ENCODE data around the gene RAI1. TPM values are rescaled to one million over a fixed set of nuclear protein-coding genes. Genes with fewer than 3 reads are reported as not detected.

The RAI1 gene
- total and polyA plus RNA-seq, 2 of the 13 experiments (the other 11 are each of a cell fraction or from before 2014, with no cell fraction given), result 3.4 to 5.2 TPM

DNA sequence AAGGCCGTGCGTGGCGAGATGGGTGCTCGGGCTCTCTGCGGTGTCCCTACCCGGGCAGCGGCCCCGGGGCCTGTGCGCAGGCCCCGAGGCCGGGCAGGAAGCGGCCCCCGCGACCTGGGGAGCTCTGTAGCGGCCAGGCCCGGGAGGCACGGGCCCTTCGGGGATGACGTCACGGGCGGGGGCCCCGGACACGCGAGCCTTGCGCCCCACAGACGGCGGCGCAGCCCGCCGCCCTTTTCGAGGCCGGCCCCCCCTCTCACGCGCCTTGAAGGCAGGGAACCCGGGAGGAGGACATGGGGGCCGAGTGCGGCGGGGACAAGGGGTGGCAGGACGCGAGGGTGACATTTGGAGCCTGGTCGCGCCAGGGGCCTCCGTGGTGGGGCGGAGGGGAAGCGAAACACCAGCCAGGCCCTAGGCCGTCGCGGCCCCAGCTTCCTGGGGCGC, 1.1 kb downstream of the RAI1 start (continued):
- TF ChIP-seq ZNF616 (CRISPR knock-in tag; IDR thresholded peaks at IDR 0.05; ENCODE audit: low read depth), result no peak
- TF ChIP-seq, protein P1, sequence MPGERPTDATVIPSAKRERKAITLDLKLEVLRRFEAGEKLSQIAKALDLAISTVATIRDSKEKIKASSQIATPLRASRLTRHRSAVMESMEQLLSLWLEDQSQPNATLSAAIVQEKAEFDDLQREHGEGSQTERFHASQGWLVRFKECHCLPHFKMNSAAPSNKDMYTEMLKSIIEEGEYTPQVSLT (CRISPR knock-in tag; IDR thresholded peaks at IDR 0.05; ENCODE audit: borderline replicate concordance, low read depth), result no peak
- TF ChIP-seq, protein P2, sequence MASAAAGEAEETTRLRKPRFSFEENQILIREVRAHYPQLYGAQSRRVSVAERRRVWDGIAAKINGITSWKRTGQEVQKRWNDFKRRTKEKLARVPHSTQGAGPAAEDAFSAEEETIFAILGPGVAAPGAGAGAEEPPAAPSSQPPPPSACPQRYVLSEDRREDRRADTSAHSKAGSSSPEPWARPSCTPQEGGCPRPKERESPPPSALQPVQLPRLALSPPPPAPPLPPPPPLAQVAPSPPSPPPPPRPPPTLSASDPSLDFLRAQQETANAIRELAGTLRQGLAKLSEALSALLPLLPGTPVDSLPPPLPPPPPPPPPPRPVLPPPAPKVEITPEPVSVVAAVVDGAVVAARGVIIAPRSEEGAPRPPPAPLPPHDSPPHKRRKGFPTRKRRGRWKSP (CRISPR knock-in tag; IDR thresholded peaks at IDR 0.05), result no peak; the same call in 1 of the 2 replicates
- no peak for TF ChIP-seq CBFB (CRISPR knock-in tag; IDR thresholded peaks at IDR 0.05)
- TF ChIP-seq GABPB1 (CRISPR knock-in tag; IDR thresholded peaks at IDR 0.05), result peak; percentile 68; the same call in 1 of the 2 replicates
- TF ChIP-seq, protein P3, sequence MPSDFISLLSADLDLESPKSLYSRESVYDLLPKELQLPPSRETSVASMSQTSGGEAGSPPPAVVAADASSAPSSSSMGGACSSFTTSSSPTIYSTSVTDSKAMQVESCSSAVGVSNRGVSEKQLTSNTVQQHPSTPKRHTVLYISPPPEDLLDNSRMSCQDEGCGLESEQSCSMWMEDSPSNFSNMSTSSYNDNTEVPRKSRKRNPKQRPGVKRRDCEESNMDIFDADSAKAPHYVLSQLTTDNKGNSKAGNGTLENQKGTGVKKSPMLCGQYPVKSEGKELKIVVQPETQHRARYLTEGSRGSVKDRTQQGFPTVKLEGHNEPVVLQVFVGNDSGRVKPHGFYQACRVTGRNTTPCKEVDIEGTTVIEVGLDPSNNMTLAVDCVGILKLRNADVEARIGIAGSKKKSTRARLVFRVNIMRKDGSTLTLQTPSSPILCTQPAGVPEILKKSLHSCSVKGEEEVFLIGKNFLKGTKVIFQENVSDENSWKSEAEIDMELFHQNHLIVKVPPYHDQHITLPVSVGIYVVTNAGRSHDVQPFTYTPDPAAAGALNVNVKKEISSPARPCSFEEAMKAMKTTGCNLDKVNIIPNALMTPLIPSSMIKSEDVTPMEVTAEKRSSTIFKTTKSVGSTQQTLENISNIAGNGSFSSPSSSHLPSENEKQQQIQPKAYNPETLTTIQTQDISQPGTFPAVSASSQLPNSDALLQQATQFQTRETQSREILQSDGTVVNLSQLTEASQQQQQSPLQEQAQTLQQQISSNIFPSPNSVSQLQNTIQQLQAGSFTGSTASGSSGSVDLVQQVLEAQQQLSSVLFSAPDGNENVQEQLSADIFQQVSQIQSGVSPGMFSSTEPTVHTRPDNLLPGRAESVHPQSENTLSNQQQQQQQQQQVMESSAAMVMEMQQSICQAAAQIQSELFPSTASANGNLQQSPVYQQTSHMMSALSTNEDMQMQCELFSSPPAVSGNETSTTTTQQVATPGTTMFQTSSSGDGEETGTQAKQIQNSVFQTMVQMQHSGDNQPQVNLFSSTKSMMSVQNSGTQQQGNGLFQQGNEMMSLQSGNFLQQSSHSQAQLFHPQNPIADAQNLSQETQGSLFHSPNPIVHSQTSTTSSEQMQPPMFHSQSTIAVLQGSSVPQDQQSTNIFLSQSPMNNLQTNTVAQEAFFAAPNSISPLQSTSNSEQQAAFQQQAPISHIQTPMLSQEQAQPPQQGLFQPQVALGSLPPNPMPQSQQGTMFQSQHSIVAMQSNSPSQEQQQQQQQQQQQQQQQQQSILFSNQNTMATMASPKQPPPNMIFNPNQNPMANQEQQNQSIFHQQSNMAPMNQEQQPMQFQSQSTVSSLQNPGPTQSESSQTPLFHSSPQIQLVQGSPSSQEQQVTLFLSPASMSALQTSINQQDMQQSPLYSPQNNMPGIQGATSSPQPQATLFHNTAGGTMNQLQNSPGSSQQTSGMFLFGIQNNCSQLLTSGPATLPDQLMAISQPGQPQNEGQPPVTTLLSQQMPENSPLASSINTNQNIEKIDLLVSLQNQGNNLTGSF (CRISPR knock-in tag; IDR thresholded peaks at IDR 0.05), result no peak
- TF ChIP-seq, protein P4, sequence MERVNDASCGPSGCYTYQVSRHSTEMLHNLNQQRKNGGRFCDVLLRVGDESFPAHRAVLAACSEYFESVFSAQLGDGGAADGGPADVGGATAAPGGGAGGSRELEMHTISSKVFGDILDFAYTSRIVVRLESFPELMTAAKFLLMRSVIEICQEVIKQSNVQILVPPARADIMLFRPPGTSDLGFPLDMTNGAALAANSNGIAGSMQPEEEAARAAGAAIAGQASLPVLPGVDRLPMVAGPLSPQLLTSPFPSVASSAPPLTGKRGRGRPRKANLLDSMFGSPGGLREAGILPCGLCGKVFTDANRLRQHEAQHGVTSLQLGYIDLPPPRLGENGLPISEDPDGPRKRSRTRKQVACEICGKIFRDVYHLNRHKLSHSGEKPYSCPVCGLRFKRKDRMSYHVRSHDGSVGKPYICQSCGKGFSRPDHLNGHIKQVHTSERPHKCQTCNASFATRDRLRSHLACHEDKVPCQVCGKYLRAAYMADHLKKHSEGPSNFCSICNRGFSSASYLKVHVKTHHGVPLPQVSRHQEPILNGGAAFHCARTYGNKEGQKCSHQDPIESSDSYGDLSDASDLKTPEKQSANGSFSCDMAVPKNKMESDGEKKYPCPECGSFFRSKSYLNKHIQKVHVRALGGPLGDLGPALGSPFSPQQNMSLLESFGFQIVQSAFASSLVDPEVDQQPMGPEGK (CRISPR knock-in tag; IDR thresholded peaks at IDR 0.05), result peak; percentile 62
- no peak for TF ChIP-seq ZNF317 (CRISPR knock-in tag; IDR thresholded peaks at IDR 0.05)
- TF ChIP-seq HMG20A (CRISPR knock-in tag; IDR thresholded peaks at IDR 0.05; ENCODE audit: borderline replicate concordance), result no peak
- peak; percentile 51 for TF ChIP-seq HNRNPK (IDR thresholded peaks at IDR 0.05; ENCODE audit: low read depth, low read length, poor library complexity, severe bottlenecking)
- TF ChIP-seq SNAPC2 (CRISPR knock-in tag; IDR thresholded peaks at IDR 0.05), result 0 out of 2 replicates have a peak, but pooled peaks have one; percentile 31
- no peak for TF ChIP-seq KDM5A (IDR thresholded peaks at IDR 0.05; ENCODE audit: borderline replicate concordance, low read length)
- TF ChIP-seq PHF8 (CRISPR knock-in tag; IDR thresholded peaks at IDR 0.05), result peak; percentile 68; the same call in 1 of the 2 replicates
- no peak for TF ChIP-seq CEBPG (CRISPR knock-in tag; IDR thresholded peaks at IDR 0.05)
- TF ChIP-seq CC2D1A (CRISPR knock-in tag; IDR thresholded peaks at IDR 0.05), result no peak
- peak; percentile 19; the same call in 1 of the 2 replicates for TF ChIP-seq SPEN (CRISPR knock-in tag; IDR thresholded peaks at IDR 0.05; ENCODE audit: low read depth)
- TF ChIP-seq, protein P5, sequence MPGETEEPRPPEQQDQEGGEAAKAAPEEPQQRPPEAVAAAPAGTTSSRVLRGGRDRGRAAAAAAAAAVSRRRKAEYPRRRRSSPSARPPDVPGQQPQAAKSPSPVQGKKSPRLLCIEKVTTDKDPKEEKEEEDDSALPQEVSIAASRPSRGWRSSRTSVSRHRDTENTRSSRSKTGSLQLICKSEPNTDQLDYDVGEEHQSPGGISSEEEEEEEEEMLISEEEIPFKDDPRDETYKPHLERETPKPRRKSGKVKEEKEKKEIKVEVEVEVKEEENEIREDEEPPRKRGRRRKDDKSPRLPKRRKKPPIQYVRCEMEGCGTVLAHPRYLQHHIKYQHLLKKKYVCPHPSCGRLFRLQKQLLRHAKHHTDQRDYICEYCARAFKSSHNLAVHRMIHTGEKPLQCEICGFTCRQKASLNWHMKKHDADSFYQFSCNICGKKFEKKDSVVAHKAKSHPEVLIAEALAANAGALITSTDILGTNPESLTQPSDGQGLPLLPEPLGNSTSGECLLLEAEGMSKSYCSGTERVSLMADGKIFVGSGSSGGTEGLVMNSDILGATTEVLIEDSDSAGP (CRISPR knock-in tag; IDR thresholded peaks at IDR 0.05; ENCODE audit: borderline replicate concordance), result peak; percentile 22; the same call in 1 of the 2 replicates
- peak; percentile 56 for TF ChIP-seq RBFOX2 (IDR thresholded peaks at IDR 0.05; ENCODE audit: low read depth, low read length)
- 0 out of 2 replicates have a peak, but pooled peaks have one; percentile 20 for TF ChIP-seq POLR2G (IDR thresholded peaks at IDR 0.05; ENCODE audit: low read depth, low read length)
- TF ChIP-seq MIER3 (CRISPR knock-in tag; IDR thresholded peaks at IDR 0.05; ENCODE audit: borderline replicate concordance), result no peak

Measured in HepG2 (cell line).